Activated B cell treated with CpG ODN at 0.5 μM for 24 hours (primary cell): Measurements from ENCODE around the gene SPTBN4. TPM values are rescaled to one million over a fixed set of nuclear protein-coding genes. Genes with fewer than 3 reads are reported as not detected.

Experiments
- ATAC-seq: fragments of 200-7000 bp; cut with Tn5 transposase; one replicate; pipeline ENCODE4 v1.10.0; 2021; ENCODE audit warnings: low read depth, mild to moderate bottlenecking, moderate library complexity
- CTCF ChIA-PET: fragments of 350-600 bp; sonication (Branson Sonifier 250); formaldehyde crosslinking; loops from one replicate; lab custom pipeline; 2021; ENCODE audit warnings: antibody characterized with exemption; lab: Charles Lee
- POLR2A ChIA-PET: fragments of 350-600 bp; sonication (Branson Sonifier 250); formaldehyde crosslinking; loops from one replicate; lab custom pipeline; 2021; ENCODE audit warnings: antibody characterized with exemption; lab: Charles Lee
- DNase-seq: peaks from one replicate; pipeline ENCODE4 v3.0.0; 2022
- H3K27ac Mint-ChIP-seq: one replicate; pipeline ENCODE4 v1.8.0; 2020; ENCODE audit warnings: mixed read lengths
- H3K27me3 Mint-ChIP-seq: one replicate; pipeline ENCODE4 v1.8.0; 2021; ENCODE audit warnings: mixed read lengths
- H3K36me3 Mint-ChIP-seq: one replicate; pipeline ENCODE4 v1.8.0; 2021; ENCODE audit warnings: low read depth, mixed read lengths
- H3K4me1 Mint-ChIP-seq: one replicate; pipeline ENCODE4 v1.8.0; 2021; ENCODE audit warnings: mixed read lengths
- H3K4me3 Mint-ChIP-seq: one replicate; pipeline ENCODE4 v1.8.0; 2020; ENCODE audit warnings: mild to moderate bottlenecking, mixed read lengths
- H3K9me3 Mint-ChIP-seq: one replicate; pipeline ENCODE4 v1.8.0; 2020; ENCODE audit warnings: mixed read lengths
- CTCF ChIP-seq: fragments of 200-600 bp; IDR thresholded peaks from one replicate; pipeline ENCODE4 v1.8.0; 2022; ENCODE audit warnings: antibody characterized with exemption, mild to moderate bottlenecking
- intact Hi-C: fragments of 100-400 bp; cut with micrococcal nuclease; formaldehyde crosslinking; loops from one replicate; pipeline ENCODE4 v1.15.1; 2024
- total RNA-seq: library from RNA; stranded (reverse); gene quantifications from 2 replicates; pipeline ENCODE4 v1.2.3, GENCODE V29; 2022

The SPTBN4 gene
- total RNA-seq, 1 donor from 2014 or later: 0.20 TPM

GRCh38 chr19:40419780-40420179 is 47.0 kb upstream of the SPTBN4 start:
- H3K4me1 Mint-ChIP-seq: peaks cover 24% of the 10 kb centered on the region
- peaks cover 10% of the 10 kb centered on the region for H3K36me3 Mint-ChIP-seq
- H3K27ac Mint-ChIP-seq: no peak overlapping the region
- ChIA-PET POLR2A (interaction anchor here (0.6 to 4.1 kb wide), 10 partner anchors 10 to 165 kb away, joined by 3 to 104 read pairs (median 6); partner anchors contain the start of genes BLVRB and SERTAD3), CTCF (interaction anchor here (0.7 to 3.3 kb wide), 8 partner anchors 15 to 215 kb away, joined by 3 to 49 read pairs (median 4); partner anchors contain the start of genes BLVRB and SERTAD3)
- no peaks in the 10 kb centered on the region for H3K27me3 Mint-ChIP-seq
- intact Hi-C loops: loop anchor here (1.0 to 5.0 kb wide), 6 partner anchors 15 to 178 kb away; partner anchors contain the start of gene SERTAD3
- TF ChIP-seq CTCF: no peak
- H3K9me3 Mint-ChIP-seq: no peaks in the 10 kb centered on the region
- ATAC-seq (no peak), DNase-seq (no peak)
- H3K4me3 Mint-ChIP-seq: peak overlapping the region; percentile 67

GRCh38 chr19:40420451-40420765 is 46.4 kb upstream of the SPTBN4 start:
- CTCF ChIA-PET: interaction anchor here (0.7 to 5.1 kb wide), 15 partner anchors 10 to 276 kb away, joined by 3 to 49 read pairs (median 4); partner anchors contain the start of genes AKT2, BLVRB, C19orf47 and PLD3

GRCh38 chr19:40420766-40421765 is 45.7 kb upstream of the SPTBN4 start:
- no peaks in the 10 kb centered on the region for H3K27me3 Mint-ChIP-seq
- CTCF ChIA-PET: interaction anchor here (0.8 to 5.1 kb wide), 14 partner anchors 10 to 277 kb away, joined by 3 to 49 read pairs (median 4); partner anchors contain the start of genes AKT2, BLVRB, C19orf47 and PLD3
- ATAC-seq (peak; percentile 56), DNase-seq (peak; percentile 83)
- H3K9me3 Mint-ChIP-seq: no peaks in the 10 kb centered on the region
- POLR2A ChIA-PET: interaction anchor here (0.6 to 4.1 kb wide), 26 partner anchors 9 to 357 kb away, joined by 3 to 104 read pairs (median 4); partner anchors contain the start of genes ACTMAP, AKT2, BLVRB and C19orf47
- peaks cover 31% of the 10 kb centered on the region for H3K4me1 Mint-ChIP-seq
- intact Hi-C loops: loop anchor here (1.0 to 5.0 kb wide), 8 partner anchors 14 to 176 kb away; partner anchors contain the start of genes BLVRB, C19orf47, PLD3 and SERTAD3
- H3K36me3 Mint-ChIP-seq: peaks cover 16% of the 10 kb centered on the region
- peak overlapping the region; percentile 86 for H3K4me3 Mint-ChIP-seq
- peak; percentile 47 for TF ChIP-seq CTCF
- peak overlapping the region; percentile 86 for H3K27ac Mint-ChIP-seq

More at GRCh38 chr19:40420451-40420765, 46.4 kb upstream of the SPTBN4 start:
- ATAC-seq: no peak
- no peak for DNase-seq
- Mint-ChIP-seq H3K27ac (peak overlapping the region; percentile 86), H3K9me3 (no peaks in the 10 kb centered on the region), H3K36me3 (peaks cover 13% of the 10 kb centered on the region), H3K4me1 (peaks cover 27% of the 10 kb centered on the region), H3K4me3 (peak overlapping the region; percentile 86), H3K27me3 (no peaks in the 10 kb centered on the region)
- POLR2A ChIA-PET: interaction anchor here (0.6 to 4.1 kb wide), 26 partner anchors 10 to 358 kb away, joined by 3 to 104 read pairs (median 4); partner anchors contain the start of genes ACTMAP, AKT2, BLVRB and C19orf47
- no peak for TF ChIP-seq CTCF
- intact Hi-C loops: loop anchor here (1.0 to 5.0 kb wide), 6 partner anchors 14 to 177 kb away; partner anchors contain the start of gene SERTAD3

GRCh38 chr19:40421993-40422747 is 44.6 kb upstream of the SPTBN4 start:
- Mint-ChIP-seq H3K36me3 (peaks cover 16% of the 10 kb centered on the region), H3K9me3 (no peaks in the 10 kb centered on the region), H3K4me3 (peak overlapping the region; percentile 35), H3K27ac (peak overlapping the region; percentile 86), H3K4me1 (peaks cover 34% of the 10 kb centered on the region), H3K27me3 (no peaks in the 10 kb centered on the region)
- CTCF ChIA-PET: interaction anchor here (1.9 to 5.1 kb wide), 4 partner anchors 22 to 117 kb away, joined by 5 to 49 read pairs (median 19); partner anchors contain the start of genes BLVRB and SERTAD3
- POLR2A ChIA-PET: interaction anchor here (0.7 to 4.1 kb wide), 8 partner anchors 11 to 144 kb away, joined by 3 to 104 read pairs (median 16); partner anchors contain the start of genes BLVRB, C19orf47, PLD3 and SERTAD3
- no peak for ATAC-seq
- no peak for TF ChIP-seq CTCF
- intact Hi-C loops: loop anchor here (1.0 to 5.0 kb wide), 5 partner anchors 13 to 175 kb away; partner anchors contain the start of genes BLVRB, C19orf47 and PLD3
- DNase-seq: no peak
